GM23248 (cell line): Measurements from ENCODE around the gene SUDS3. TPM values are rescaled to one million over a fixed set of nuclear protein-coding genes. Genes with fewer than 3 reads are reported as not detected.

Experiments
- DNase-seq: peaks from one replicate; pipeline ENCODE4 v3.0.0-alpha.2; 2015
- H2AFZ ChIP-seq: fragments of 200-600 bp; sonication (generic); 2 replicates; pipeline ENCODE4 v1.6.1; 2016; ENCODE audit warnings: antibody characterized with exemption
- H3F3A ChIP-seq: fragments of 200-600 bp; sonication (generic); 2 replicates; pipeline ENCODE4 v1.6.1; 2016; ENCODE audit warnings: mild to moderate bottlenecking, antibody characterized with exemption, mixed run types; ENCODE audit not compliant: insufficient read depth
- H3K27ac ChIP-seq: fragments of 200-600 bp; sonication (generic); 2 replicates; pipeline ENCODE4 v1.5.1; 2016; ENCODE audit warnings: mild to moderate bottlenecking
- H3K27me3 ChIP-seq: fragments of 200-600 bp; sonication (generic); replicated peaks from 2 replicates; pipeline ENCODE4 v1.6.1; 2016; ENCODE audit warnings: mild to moderate bottlenecking; ENCODE audit not compliant: insufficient read depth
- H3K36me3 ChIP-seq: fragments of 200-600 bp; sonication (generic); 2 replicates; pipeline ENCODE4 v1.6.1; 2016; ENCODE audit warnings: low read depth, mild to moderate bottlenecking
- H3K4me1 ChIP-seq: fragments of 200-600 bp; sonication (generic); 2 replicates; pipeline ENCODE4 v1.6.1; 2016; ENCODE audit warnings: mild to moderate bottlenecking; ENCODE audit not compliant: insufficient read depth
- H3K4me2 ChIP-seq: fragments of 200-600 bp; sonication (generic); one replicate; pipeline ENCODE4 v1.6.1; 2016; ENCODE audit warnings: mild to moderate bottlenecking; ENCODE audit not compliant: unreplicated experiment
- H3K4me3 ChIP-seq: fragments of 200-600 bp; sonication (generic); 2 replicates; pipeline ENCODE4 v1.5.1; 2016; ENCODE audit warnings: mild to moderate bottlenecking
- H3K79me2 ChIP-seq: fragments of 200-600 bp; sonication (generic); 2 replicates; pipeline ENCODE4 v1.6.1; 2016; ENCODE audit warnings: mild to moderate bottlenecking; ENCODE audit not compliant: insufficient read depth
- H3K9ac ChIP-seq: fragments of 200-600 bp; sonication (generic); 2 replicates; pipeline ENCODE4 v1.6.1; 2016; ENCODE audit warnings: mild to moderate bottlenecking
- H3K9me2 ChIP-seq: fragments of 200-600 bp; sonication (generic); 2 replicates; pipeline ENCODE4 v1.6.1; 2016; ENCODE audit warnings: mixed run types, mild to moderate bottlenecking, moderate library complexity; ENCODE audit not compliant: insufficient read depth
- H3K9me3 ChIP-seq: fragments of 200-600 bp; sonication (generic); one replicate; pipeline ENCODE4 v1.6.1; 2017; ENCODE audit warnings: low read depth
- H4K20me1 ChIP-seq: fragments of 200-600 bp; sonication (generic); 2 replicates; pipeline ENCODE4 v1.6.0; 2016; ENCODE audit not compliant: insufficient read depth
- EZH2 ChIP-seq: fragments of 200-600 bp; sonication (generic); IDR thresholded peaks from 2 replicates; pipeline ENCODE4 v1.6.1; 2018; ENCODE audit warnings: antibody characterized with exemption, mild to moderate bottlenecking; ENCODE audit not compliant: insufficient read depth, poor library complexity, severe bottlenecking
- EZH2phosphoT487 ChIP-seq: fragments of 200-600 bp; sonication (generic); IDR thresholded peaks from 2 replicates; pipeline ENCODE4 v1.6.1; 2018; ENCODE audit warnings: antibody characterized with exemption, moderate library complexity, mild to moderate bottlenecking, low read depth; ENCODE audit not compliant: insufficient read depth
- WGBS, 2 experiments: methylation state at CpG; one replicate each; pipeline ENCODE4 v1.1.6; 2015 to 2017; ENCODE audit warnings: low lambda C conversion rate in 2 of 2, low coverage in 1 of 2; ENCODE audit errors: missing lambda C conversion rate in 2 of 2; 5-methylcytosine and 5-hydroxymethylcytosine counted together
- in situ Hi-C: fragments of 300-500 bp; cut with MboI; formaldehyde crosslinking; loops from 2 replicates; pipeline ENCODE4 v1.15.0; 2020
- polyA plus RNA-seq: library from polyadenylated mRNA; unstranded; fragments of >200 nt; fragmentation: Nextera tagmentation; extraction: Ambion mirVana; gene quantifications from 2 replicates; pipeline ENCODE4 v1.2.1, GENCODE V29; 2016
- total RNA-seq: library from RNA; depleted of rRNA; stranded (reverse); fragments of >200 nt; shearing (Covaris generic); gene quantifications from 2 replicates; pipeline ENCODE4 v1.2.3, GENCODE V29; 2014

Gene SUDS3
- total and polyA plus RNA-seq, 2 experiments from 2014 or later: 17.6 to 27.1 TPM

GRCh38 chr12:118354903-118355302 lies 21.5 kb upstream of the SUDS3 start:
- TF ChIP-seq EZH2phosphoT487 (no peak), EZH2 (no peak)
- Histone ChIP-seq H3K9me3 (no peaks in the 10 kb centered on the region), H3F3A (peaks cover 37% of the 10 kb centered on the region), H3K36me3 (no peaks in the 10 kb centered on the region), H3K4me1 (peaks cover 47% of the 10 kb centered on the region), H2AFZ (no peak overlapping the region), H3K79me2 (peaks cover 88% of the 10 kb centered on the region), H3K9me2 (no peaks in the 10 kb centered on the region), H3K9ac (no peak overlapping the region), H3K4me3 (no peak overlapping the region), H3K27ac (peak overlapping the region; percentile 98), H3K27me3 (no peaks in the 10 kb centered on the region), H4K20me1 (peaks cover 3% of the 10 kb centered on the region; the same call in 1 of the 2 replicates), H3K4me2 (no peak overlapping the region)
- WGBS, 2 experiments: 66 to 81% methylated on average over 1 of the region's 1 CpG
- DNase-seq: peak; percentile 50
- in situ Hi-C loops: no loop called here

GRCh38 chr12:118355843-118356242 lies 20.5 kb upstream of the SUDS3 start:
- 100% methylated on average over 1 of the region's 1 CpG for WGBS, 2 experiments
- Histone ChIP-seq H3K9me2 (no peaks in the 10 kb centered on the region), H3K9ac (no peak overlapping the region), H3F3A (peaks cover 43% of the 10 kb centered on the region), H3K4me1 (peaks cover 53% of the 10 kb centered on the region), H3K27me3 (no peaks in the 10 kb centered on the region), H3K4me2 (peak overlapping the region; percentile 61), H3K36me3 (no peaks in the 10 kb centered on the region), H4K20me1 (peaks cover 3% of the 10 kb centered on the region; the same call in 1 of the 2 replicates), H3K27ac (peak overlapping the region; percentile 98), H3K4me3 (no peak overlapping the region), H3K9me3 (no peaks in the 10 kb centered on the region), H3K79me2 (peaks cover 85% of the 10 kb centered on the region), H2AFZ (no peak overlapping the region)
- TF ChIP-seq EZH2phosphoT487 (no peak), EZH2 (no peak)
- in situ Hi-C loops: no loop called here
- peak; percentile 25 for DNase-seq

GRCh38 chr12:118356809-118357256 lies 19.5 kb upstream of the SUDS3 start:
- H3K27me3 ChIP-seq: no peaks in the 10 kb centered on the region
- DNase-seq: peak; percentile 96
- peak overlapping the region; percentile 82 for H3K4me2 ChIP-seq
- H3K9me2 ChIP-seq: no peaks in the 10 kb centered on the region
- no peaks in the 10 kb centered on the region for H3K36me3 ChIP-seq
- H3K4me3 ChIP-seq: peak overlapping the region; percentile 42
- no peaks in the 10 kb centered on the region for H3K9me3 ChIP-seq
- 0 to 6% methylated on average over 1 of the region's 1 CpG for WGBS, 2 experiments
- peak overlapping the region; percentile 39; the same call in 1 of the 2 replicates for H2AFZ ChIP-seq
- peaks cover 84% of the 10 kb centered on the region for H3K79me2 ChIP-seq
- H4K20me1 ChIP-seq: peaks cover 3% of the 10 kb centered on the region; the same call in 1 of the 2 replicates
- H3F3A ChIP-seq: peaks cover 47% of the 10 kb centered on the region
- TF ChIP-seq EZH2phosphoT487: no peak
- no peak for TF ChIP-seq EZH2
- H3K9ac ChIP-seq: peak overlapping the region; percentile 78
- H3K27ac ChIP-seq: peak overlapping the region; percentile 98
- peaks cover 59% of the 10 kb centered on the region for H3K4me1 ChIP-seq
- in situ Hi-C loops: no loop called here

- Histone ChIP-seq H3K9me3 (no peaks in the 10 kb centered on the region), H3K4me2 (peak overlapping the region; percentile 82), H3K4me1 (peaks cover 59% of the 10 kb centered on the region), H3K9me2 (no peaks in the 10 kb centered on the region), H3K27me3 (no peaks in the 10 kb centered on the region), H3K79me2 (peaks cover 84% of the 10 kb centered on the region), H3F3A (peaks cover 47% of the 10 kb centered on the region), H3K4me3 (peak overlapping the region; percentile 42), H3K36me3 (no peaks in the 10 kb centered on the region), H2AFZ (peak overlapping the region; percentile 39; the same call in 1 of the 2 replicates), H3K9ac (peak overlapping the region; percentile 78), H3K27ac (peak overlapping the region; percentile 98), H4K20me1 (peaks cover 3% of the 10 kb centered on the region; the same call in 1 of the 2 replicates)
- in situ Hi-C loops: no loop called here
- WGBS, 2 experiments: 15 to 16% methylated on average over 7 of the region's 7 CpGs
- TF ChIP-seq EZH2: no peak
- TF ChIP-seq EZH2phosphoT487: no peak
- DNase-seq: peak; percentile 83
Observed at GRCh38 chr12:118357257-118358007, 18.9 kb upstream of the SUDS3 start.
